CD14-positive monocyte (primary cell): ENCODE data around the gene SRR. TPM values are rescaled to one million over a fixed set of nuclear protein-coding genes. Genes with fewer than 3 reads are reported as not detected.

Experiments
- DNase-seq, 3 donors: peaks; one replicate each; pipeline ENCODE4 v3.0.0-alpha.2; 2011 to 2022
- H2AFZ ChIP-seq: 2 replicates; pipeline ENCODE4 v1.6.0; 2012; ENCODE audit warnings: mild to moderate bottlenecking, low read depth, low read length, inconsistent platforms; ENCODE audit not compliant: insufficient read depth, poor library complexity, severe bottlenecking
- H3K27ac ChIP-seq, 2 donors: 1 replicate in 1 of 2; 2 replicates in 1 of 2; pipeline ENCODE4 v1.5.1; 2012 to 2013; ENCODE audit warnings: low read length in 2 of 2, control low read depth in 1 of 2, inconsistent platforms in 1 of 2, low read depth in 1 of 2, mild to moderate bottlenecking in 1 of 2
- H3K27me3 ChIP-seq, 2 donors: one replicate each; pipeline versions ENCODE4 v1.6.0 to v1.6.1; 2011 to 2013; ENCODE audit warnings: low read length in 2 of 2; ENCODE audit not compliant: control insufficient read depth in 2 of 2, insufficient read depth in 2 of 2
- H3K36me3 ChIP-seq, 2 donors: replicated peaks in 1 of 2; 1 replicate in 1 of 2; 2 replicates in 1 of 2; pipeline versions ENCODE4 v1.5.1 to v1.6.1; 2012 to 2013; ENCODE audit warnings: low read length in 2 of 2, control low read depth in 1 of 2, inconsistent platforms in 1 of 2, mild to moderate bottlenecking in 1 of 2; ENCODE audit not compliant: insufficient read depth in 2 of 2, control insufficient read depth in 1 of 2
- H3K4me1 ChIP-seq, 2 donors: 1 replicate in 1 of 2; 2 replicates in 1 of 2; pipeline versions ENCODE4 v1.5.1 to v1.6.1; 2012 to 2013; ENCODE audit warnings: low read length in 2 of 2, control low read depth in 1 of 2, inconsistent platforms in 1 of 2, mild to moderate bottlenecking in 1 of 2, moderate library complexity in 1 of 2; ENCODE audit not compliant: insufficient read depth in 2 of 2, control insufficient read depth in 1 of 2
- H3K4me2 ChIP-seq: replicated peaks from 2 replicates; pipeline ENCODE3; 2012; ENCODE audit warnings: low read length, moderate library complexity, mild to moderate bottlenecking; ENCODE audit not compliant: poor library complexity, severe bottlenecking; ENCODE audit errors: extremely low read depth
- H3K4me3 ChIP-seq, 3 experiments: fragments of 200-600 bp in 1 of 3; sonication (generic) in 1 of 3; replicated peaks in 1 of 3; 1 replicate in 2 of 3; 2 replicates in 1 of 3; pipeline ENCODE4 v1.5.1; 2011 to 2013; ENCODE audit warnings: low read length in 3 of 3, mild to moderate bottlenecking in 3 of 3, control low read depth in 2 of 3, low read depth in 2 of 3, inconsistent platforms in 1 of 3, moderate library complexity in 1 of 3
- H3K79me2 ChIP-seq: 2 replicates; pipeline ENCODE4 v1.6.0; 2012; ENCODE audit warnings: mild to moderate bottlenecking, control low read depth, inconsistent platforms, low read length, moderate library complexity; ENCODE audit not compliant: insufficient read depth
- H3K9ac ChIP-seq: 2 replicates; pipeline ENCODE4 v1.6.0; 2017; ENCODE audit warnings: low read length, mild to moderate bottlenecking; ENCODE audit not compliant: insufficient read depth, poor library complexity, severe bottlenecking
- H3K9me3 ChIP-seq, 2 donors: replicated peaks in 1 of 2; 1 replicate in 1 of 2; 2 replicates in 1 of 2; pipeline versions ENCODE4 v1.5.1 to v1.6.1; 2012 to 2013; ENCODE audit warnings: low read length in 2 of 2, control low read depth in 1 of 2; ENCODE audit not compliant: control insufficient read depth in 1 of 2, insufficient read depth in 1 of 2
- H4K20me1 ChIP-seq: 2 replicates; pipeline ENCODE4 v1.6.0; 2012; ENCODE audit warnings: mild to moderate bottlenecking, low read length, control low read depth, moderate library complexity; ENCODE audit not compliant: insufficient read depth
- H3K27ac Mint-ChIP-seq, 7 donors: one replicate each; pipeline ENCODE4 v1.8.0; 2020; ENCODE audit warnings: mild to moderate bottlenecking in 7 of 7, mixed read lengths in 7 of 7, moderate library complexity in 6 of 7, inconsistent platforms in 2 of 7
- H3K27me3 Mint-ChIP-seq, 3 donors: one replicate each; pipeline ENCODE4 v1.8.0; 2021 to 2022; ENCODE audit warnings: low read depth in 3 of 3, mild to moderate bottlenecking in 3 of 3, mixed read lengths in 3 of 3, moderate library complexity in 3 of 3, inconsistent platforms in 1 of 3
- H3K36me3 Mint-ChIP-seq, 2 donors: one replicate each; pipeline ENCODE4 v1.8.0; 2020; ENCODE audit warnings: mixed read lengths in 2 of 2, inconsistent platforms in 1 of 2, mild to moderate bottlenecking in 1 of 2
- H3K4me1 Mint-ChIP-seq: one replicate; pipeline ENCODE4 v1.8.0; 2020; ENCODE audit warnings: mild to moderate bottlenecking, mixed read lengths
- H3K4me3 Mint-ChIP-seq, 2 donors: one replicate each; pipeline ENCODE4 v1.8.0; 2020; ENCODE audit warnings: mild to moderate bottlenecking in 2 of 2, mixed read lengths in 2 of 2, moderate library complexity in 1 of 2
- H3K9me3 Mint-ChIP-seq, 7 donors: one replicate each; pipeline ENCODE4 v1.8.0; 2020 to 2022; ENCODE audit warnings: mixed read lengths in 7 of 7, mild to moderate bottlenecking in 6 of 7, moderate library complexity in 6 of 7, inconsistent platforms in 2 of 7
- CTCF ChIP-seq: fragments of 200-600 bp; IDR thresholded peaks from one replicate; pipeline ENCODE4 v1.8.0; 2022; ENCODE audit warnings: antibody characterized with exemption, mild to moderate bottlenecking
- WGBS: methylation state at CpG from one replicate; pipeline ENCODE4 v1.1.5; 2013; ENCODE audit warnings: missing lambda C conversion rate; ENCODE audit not compliant: insufficient coverage; 5-methylcytosine and 5-hydroxymethylcytosine counted together
- intact Hi-C, 2 donors: fragments of 100-400 bp; cut with micrococcal nuclease; formaldehyde crosslinking; loops; one replicate each; pipeline versions ENCODE4 v1.15.0 to v1.15.1; 2023
- polyA plus RNA-seq, 3 donors: library from polyadenylated mRNA; depleted of rRNA in 1 of 3; unstranded in 2 of 3; stranded (reverse) in 1 of 3; fragments of 300-500 nt in 2 of 3; fragments of >200 nt in 1 of 3; fragmentation: Illumina TruSeq in 2 of 3; gene quantifications; 1 replicate in 2 of 3; 2 replicates in 1 of 3; pipeline ENCODE4 v1.2.3, GENCODE V29; 2012 to 2021

The SRR gene
- polyA plus RNA-seq, 3 donors = 3.4 to 5.7 (median 3.7) TPM

DNA sequence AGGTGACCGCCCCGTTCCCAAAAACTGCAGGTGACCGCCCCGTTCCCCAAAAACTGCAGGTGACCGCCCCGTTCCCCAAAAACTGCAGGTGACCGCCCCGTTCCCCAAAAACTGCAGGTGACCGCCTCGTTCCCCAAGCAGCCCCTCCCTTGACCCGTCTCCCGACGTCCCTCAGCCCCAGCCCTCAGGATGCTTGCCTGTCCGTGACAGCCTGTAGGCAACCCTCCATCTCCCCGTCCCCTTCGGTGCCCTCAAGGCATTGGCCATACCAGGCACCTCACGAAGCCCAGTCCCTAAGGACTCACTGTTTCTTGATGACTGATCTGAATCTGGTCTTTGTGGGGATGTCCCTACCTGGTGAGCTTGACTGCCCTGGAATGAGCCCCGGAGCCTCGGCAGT lies 58.7 kb downstream of the SRR start:
- no peaks in the 10 kb centered on the region for H3K79me2 ChIP-seq
- peaks cover 0 to 4% (median 3%) of the 10 kb centered on the region in 3 donors for H3K27me3 Mint-ChIP-seq
- H3K9me3 Mint-ChIP-seq = peaks cover 0 to 3% (median 0%) of the 10 kb centered on the region in 7 donors
- H3K4me1 ChIP-seq = no peaks in the 10 kb centered on the region
- no peak overlapping the region for H2AFZ ChIP-seq
- no peaks in the 10 kb centered on the region for H4K20me1 ChIP-seq
- H3K36me3 Mint-ChIP-seq = peaks cover 30 to 46% of the 10 kb centered on the region in 2 donors
- no peak for TF ChIP-seq CTCF
- 99% methylated on average over 19 of the region's 19 CpGs for WGBS
- H3K4me3 ChIP-seq = no peak overlapping the region
- H3K27ac ChIP-seq = no peak overlapping the region
- H3K36me3 ChIP-seq = peaks cover 11 to 33% of the 10 kb centered on the region in 2 donors
- intact Hi-C loops = no loop called here
- H3K9me3 ChIP-seq = no peaks in the 10 kb centered on the region
- H3K27ac Mint-ChIP-seq = peak overlapping the region in 1 of 7 donors; percentile 40
- DNase-seq = no peak
- no peaks in the 10 kb centered on the region for H3K27me3 ChIP-seq
- H3K4me3 Mint-ChIP-seq = no peak overlapping the region
- H3K4me2 ChIP-seq = no peak overlapping the region
- H3K4me1 Mint-ChIP-seq = no peaks in the 10 kb centered on the region
- no peak overlapping the region for H3K9ac ChIP-seq

DNA sequence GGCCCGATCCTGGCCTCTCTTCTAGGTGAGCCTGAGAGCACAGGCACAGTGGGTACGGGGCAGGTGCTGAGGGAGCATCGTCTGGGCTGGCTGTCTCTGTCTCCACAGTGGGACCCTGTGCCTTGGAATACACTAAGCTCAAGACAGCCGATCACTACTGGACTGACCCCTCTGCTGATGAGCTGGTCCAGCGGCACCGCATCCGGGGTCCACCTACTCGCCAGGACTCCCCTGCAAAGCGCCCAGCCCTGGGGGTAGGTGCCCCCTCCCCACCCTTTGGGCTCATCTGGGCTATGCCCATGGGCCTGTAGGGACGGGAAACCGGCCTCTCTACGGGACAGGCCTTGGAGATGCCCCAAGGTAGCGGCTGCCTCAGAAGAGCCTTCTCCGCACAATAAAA lies 59.1 kb downstream of the SRR start:
- H3K27ac Mint-ChIP-seq = peak overlapping the region in 1 of 7 donors; percentile 40
- WGBS = 97% methylated on average over 12 of the region's 14 CpGs

More for the DNA sequence above, 59.1 kb downstream of the SRR start:
- Histone ChIP-seq H3K27ac (no peak overlapping the region), H3K36me3 (peaks cover 11 to 33% of the 10 kb centered on the region in 2 donors), H3K4me2 (no peak overlapping the region), H3K4me3 (no peak overlapping the region), H4K20me1 (no peaks in the 10 kb centered on the region), H3K9me3 (no peaks in the 10 kb centered on the region), H3K27me3 (no peaks in the 10 kb centered on the region), H3K79me2 (no peaks in the 10 kb centered on the region), H3K9ac (no peak overlapping the region), H2AFZ (no peak overlapping the region), H3K4me1 (no peaks in the 10 kb centered on the region)
- peaks cover 0 to 4% (median 3%) of the 10 kb centered on the region in 3 donors for H3K27me3 Mint-ChIP-seq
- peaks cover 0 to 3% (median 0%) of the 10 kb centered on the region in 7 donors for H3K9me3 Mint-ChIP-seq
- intact Hi-C loops = no loop called here
- DNase-seq = no peak
- no peaks in the 10 kb centered on the region for H3K4me1 Mint-ChIP-seq
- TF ChIP-seq CTCF = no peak
- H3K4me3 Mint-ChIP-seq = no peak overlapping the region
- H3K36me3 Mint-ChIP-seq = peaks cover 32 to 46% of the 10 kb centered on the region in 2 donors
